HL-60 (cell line): ENCODE results near the gene TMEM143.
"Not testable (repeated sequence)": the region's sequence is repeated elsewhere in the genome, so short reads cannot be mapped to it uniquely, and the experiment has no call there.

ENCODE experiments used
- CTCF ChIP-seq: IDR thresholded peaks from one replicate; pipeline ENCODE4 v1.5.1; 2011; ENCODE audit warnings: low read length, control low read depth, inconsistent platforms; ENCODE audit not compliant: insufficient read depth
- GABPA ChIP-seq: IDR thresholded peaks from 2 replicates; pipeline ENCODE4 v1.6.1; 2012; ENCODE audit warnings: low read depth
- POLR2AphosphoS5 ChIP-seq: IDR thresholded peaks from 2 replicates; pipeline ENCODE4 v1.6.1; 2012; ENCODE audit warnings: low read depth
- REST ChIP-seq: IDR thresholded peaks from 2 replicates; pipeline ENCODE4 v1.6.1; 2012; ENCODE audit warnings: low read depth; ENCODE audit not compliant: insufficient replicate concordance
- SPI1 ChIP-seq: IDR thresholded peaks from 2 replicates; pipeline ENCODE4 v1.6.1; 2012; ENCODE audit warnings: low read depth, mild to moderate bottlenecking, borderline replicate concordance

GRCh38 chr19:48317708-48317960 lies 46.1 kb downstream of the TMEM143 start:
- not testable (repeated sequence) for TF ChIP-seq CTCF, GABPA, POLR2AphosphoS5, REST, SPI1
